Esophagus muscularis mucosa (tissue), 4 donors: ENCODE results near the gene KLK1. TPM values are rescaled to one million over a fixed set of nuclear protein-coding genes. Genes with fewer than 3 reads are reported as not detected.

Experiments
- DNase-seq: peaks from one replicate; pipeline ENCODE4 v3.0.0-alpha.2; 2017; ENCODE audit errors: extremely low spot score
- H3K27ac ChIP-seq, 4 donors: fragments of 200-600 bp; sonication (generic); replicated peaks in 1 of 4; 1 replicate in 3 of 4; 2 replicates in 1 of 4; pipeline ENCODE4 v1.5.1; 2016 to 2019; ENCODE audit warnings: mild to moderate bottlenecking in 1 of 4
- H3K27me3 ChIP-seq, 4 donors: fragments of 200-600 bp; sonication (generic); one replicate each; pipeline versions ENCODE4 v1.5.1 to v1.6.0; 2016 to 2019
- H3K36me3 ChIP-seq, 4 donors: fragments of 200-600 bp; sonication (generic); one replicate each; pipeline ENCODE4 v1.5.1; 2016 to 2019
- H3K4me1 ChIP-seq, 4 donors: fragments of 200-600 bp; sonication (generic); one replicate each; pipeline ENCODE4 v1.5.1; 2016 to 2019
- H3K4me3 ChIP-seq, 4 donors: fragments of 200-600 bp; sonication (generic); 1 replicate in 2 of 4; 2 replicates in 2 of 4; pipeline ENCODE4 v1.5.1; 2016 to 2019; ENCODE audit warnings: mild to moderate bottlenecking in 4 of 4, moderate library complexity in 1 of 4
- H3K9me3 ChIP-seq, 4 donors: fragments of 200-600 bp; sonication (generic); 1 replicate in 3 of 4; 2 replicates in 1 of 4; pipeline ENCODE4 v1.5.1; 2016 to 2019
- CTCF ChIP-seq, 3 experiments: fragments of 200-600 bp in 2 of 3; fragments of 450-650 bp in 1 of 3; sonication (generic) in 2 of 3; IDR thresholded peaks; one replicate each; pipeline ENCODE4 v1.5.1; 2017 to 2019; ENCODE audit warnings: antibody characterized with exemption in 3 of 3, mild to moderate bottlenecking in 2 of 3, moderate library complexity in 1 of 3
- EP300 ChIP-seq: sonication (generic); formaldehyde crosslinking; IDR thresholded peaks from one replicate; pipeline ENCODE4 v1.6.1; 2017; ENCODE audit warnings: antibody characterized with exemption
- POLR2A ChIP-seq: fragments of 450-650 bp; IDR thresholded peaks from one replicate; pipeline ENCODE4 v1.6.1; 2017; ENCODE audit warnings: antibody characterized with exemption, moderate library complexity, mild to moderate bottlenecking, low read depth
- POLR2AphosphoS5 ChIP-seq, 2 donors: sonication (generic); formaldehyde crosslinking; IDR thresholded peaks; one replicate each; pipeline ENCODE4 v1.6.1; 2017; ENCODE audit warnings: antibody characterized with exemption in 2 of 2
- WGBS: methylation state at CpG from one replicate; pipeline ENCODE4 v1.1.5; 2018; 5-methylcytosine and 5-hydroxymethylcytosine counted together
- intact Hi-C: fragments of 100-400 bp; cut with DNase I; formaldehyde crosslinking; loops from one replicate; pipeline ENCODE4 v1.15.1; 2023
- total RNA-seq, 4 donors: library from RNA; depleted of rRNA; stranded (reverse); fragments of >200 nt; gene quantifications; one replicate each; pipeline versions ENCODE4 v1.1.0 to v1.2.1, GENCODE V29; 2016

The KLK1 gene
- total RNA-seq, 4 donors from 2014 or later, result not detected

GRCh38 chr19:50835785-50836542 is 12.4 kb upstream of the KLK1 start:
- WGBS, result 8% methylated on average over 18 of the region's 67 CpGs
- intact Hi-C loops, result no loop called here
- H3K9me3 ChIP-seq, result no peaks in the 10 kb centered on the region
- peaks cover 0 to 66% (median 3%) of the 10 kb centered on the region in 4 donors for H3K27me3 ChIP-seq
- no peak for DNase-seq
- peaks cover 7 to 20% (median 14%) of the 10 kb centered on the region in 4 donors for H3K4me1 ChIP-seq
- peak; percentile 16 to 42 for TF ChIP-seq POLR2AphosphoS5 (IDR thresholded peaks at IDR 0.05)
- no peak for TF ChIP-seq CTCF (IDR thresholded peaks at IDR 0.05)
- no peaks in the 10 kb centered on the region for H3K36me3 ChIP-seq
- peak overlapping the region in 1 of 4 donors; percentile 38 for H3K27ac ChIP-seq
- H3K4me3 ChIP-seq, result peak overlapping the region; percentile 55 to 67 (median 58)

DNA sequence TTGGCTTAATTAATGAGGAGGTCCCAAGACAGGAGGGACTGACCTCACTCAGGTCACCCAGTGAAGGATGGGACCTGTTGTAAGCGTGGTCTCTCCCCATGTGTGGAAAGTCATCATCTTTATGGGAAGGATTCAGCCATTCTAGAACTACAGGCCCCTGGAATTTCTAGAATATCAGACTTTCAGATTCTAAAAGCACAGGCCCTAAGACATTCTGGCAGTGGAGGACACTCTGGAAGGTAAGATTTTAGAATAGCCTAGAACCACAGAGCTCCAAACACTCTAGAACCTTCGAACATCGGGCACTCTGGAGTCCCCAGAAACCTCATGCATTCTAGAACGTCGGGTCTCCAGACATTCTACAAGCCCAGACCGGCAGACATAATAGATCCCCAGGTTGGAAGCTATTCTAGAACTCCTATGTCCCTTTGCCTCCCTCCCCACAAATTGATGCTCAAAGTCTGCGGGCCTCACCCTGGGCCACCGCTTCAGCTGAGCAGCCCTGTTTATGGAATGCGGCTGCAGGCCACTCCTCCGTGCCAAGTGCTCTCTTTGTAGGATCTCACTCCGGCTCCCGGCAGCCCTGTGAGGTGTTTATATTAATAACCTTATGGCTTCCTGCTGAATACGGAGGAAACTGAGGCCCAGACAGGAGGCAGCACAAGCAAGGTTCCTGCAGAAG is 11.7 kb upstream of the KLK1 start:
- WGBS, result 32% methylated on average over 11 of the region's 13 CpGs
- Histone ChIP-seq H3K36me3 (no peaks in the 10 kb centered on the region), H3K9me3 (no peaks in the 10 kb centered on the region), H3K27me3 (peaks cover 0 to 73% (median 3%) of the 10 kb centered on the region in 4 donors), H3K4me3 (peak overlapping the region; percentile 55 to 67 (median 58)), H3K27ac (peak overlapping the region in 1 of 4 donors; percentile 38), H3K4me1 (peaks cover 7 to 20% (median 14%) of the 10 kb centered on the region in 4 donors)
- intact Hi-C loops, result no loop called here
- DNase-seq, result no peak
- TF ChIP-seq POLR2A (no peak), EP300 (no peak), POLR2AphosphoS5 (IDR thresholded peaks at IDR 0.05) (no peak), CTCF (IDR thresholded peaks at IDR 0.05) (no peak)

- no peak for DNase-seq
- Histone ChIP-seq H3K36me3 (no peaks in the 10 kb centered on the region), H3K4me1 (peaks cover 7 to 20% (median 14%) of the 10 kb centered on the region in 4 donors), H3K4me3 (no peak overlapping the region), H3K27me3 (peaks cover 0 to 78% (median 3%) of the 10 kb centered on the region in 4 donors), H3K9me3 (no peaks in the 10 kb centered on the region), H3K27ac (no peak overlapping the region)
- intact Hi-C loops, result no loop called here
- WGBS, result 91% methylated on average over 6 of the region's 6 CpGs
- TF ChIP-seq POLR2A (no peak), POLR2AphosphoS5 (IDR thresholded peaks at IDR 0.05) (no peak), CTCF (IDR thresholded peaks at IDR 0.05) (no peak), EP300 (no peak)
These were observed 10.2 kb upstream of the KLK1 start for GRCh38 chr19:50833802-50834167.

DNA sequence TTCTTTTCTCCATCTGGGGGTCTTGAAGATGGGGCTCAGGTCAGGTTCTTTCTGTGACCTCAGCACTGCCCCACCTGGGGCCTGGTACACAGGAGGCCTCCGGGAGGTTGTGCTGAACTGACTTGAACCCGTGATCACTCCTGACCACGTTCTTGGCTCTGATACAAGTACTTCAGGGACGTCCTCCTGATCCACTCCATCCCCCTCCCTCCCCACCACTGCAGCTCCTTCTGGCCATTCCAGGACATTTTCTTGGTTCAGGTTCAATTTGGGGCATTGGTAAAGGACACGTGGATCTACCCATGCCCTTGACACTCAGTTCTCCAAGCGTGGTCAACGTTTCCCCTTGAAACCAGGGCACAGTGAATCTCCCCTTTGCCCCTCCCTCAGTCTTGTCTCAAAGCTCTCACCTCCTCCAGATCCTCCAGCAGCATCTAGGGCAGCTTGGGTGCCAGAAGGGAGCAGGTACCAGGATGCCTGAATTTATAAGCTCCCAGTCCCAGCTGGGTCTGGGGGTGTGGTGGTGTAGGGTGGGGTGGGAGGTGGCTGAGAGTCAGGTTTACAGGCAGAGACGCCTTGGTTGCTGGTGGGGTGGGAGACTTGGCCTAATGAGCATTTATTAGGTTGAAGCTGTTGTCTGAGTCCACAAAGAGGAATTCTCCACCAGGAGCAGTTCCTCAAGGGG is 9.7 kb upstream of the KLK1 start, which contains the start of gene KLK15:
TSS of gene KLK15 (minus strand) at position 458 of the 685 bp plus-strand sequence. CDS start 2,082 bp downstream, outside the sequence.
- H3K27ac ChIP-seq, result no peak within 1 kb of the TSS
- no peak for DNase-seq
- no peaks in the 10 kb centered on the region for H3K9me3 ChIP-seq
- intact Hi-C loops, result no loop called here
- H3K4me3 ChIP-seq, result no peak within 1 kb of the TSS
- TF ChIP-seq CTCF (IDR thresholded peaks at IDR 0.05) (no peak), EP300 (no peak), POLR2A (no peak), POLR2AphosphoS5 (IDR thresholded peaks at IDR 0.05) (no peak)
- H3K27me3 ChIP-seq, result peaks cover 0 to 78% (median 3%) of the 10 kb centered on the region in 4 donors
- 73% methylated on average over 8 of the region's 8 CpGs for WGBS
- H3K4me1 ChIP-seq, result peaks cover 7 to 20% (median 14%) of the 10 kb centered on the region in 4 donors
- H3K36me3 ChIP-seq, result no peaks in the 10 kb centered on the region
